LNCAP (cell line): Measurements from ENCODE around the gene SIRPG.

Experiments
- CTCF ChIP-seq: fragments of 450-650 bp; IDR thresholded peaks from 2 replicates; pipeline ENCODE4 v1.5.1; 2017; ENCODE audit warnings: mild to moderate bottlenecking

The SIRPG gene

GRCh38 chr20:1623501-1624205, 33.9 kb downstream of the SIRPG start:
- no peak for TF ChIP-seq CTCF

GRCh38 chr20:1622450-1622849, 35.1 kb downstream of the SIRPG start:
- no peak for TF ChIP-seq CTCF

GRCh38 chr20:1621316-1621715, 36.3 kb downstream of the SIRPG start:
- no peak for TF ChIP-seq CTCF

GRCh38 chr20:1619861-1620444, 37.6 kb downstream of the SIRPG start, which contains the start of gene SIRPB1:
Gene SIRPB1 (minus strand): TSS chr20:1620009. CDS start chr20:1619944, 65 bp downstream.
- TF ChIP-seq CTCF: no peak

GRCh38 chr20:1618954-1619540, 38.5 kb downstream of the SIRPG start:
- no peak for TF ChIP-seq CTCF

GRCh38 chr20:1618479-1618878, 39.1 kb downstream of the SIRPG start:
- TF ChIP-seq CTCF: no peak

GRCh38 chr20:1616858-1617434, 40.6 kb downstream of the SIRPG start:
- no peak for TF ChIP-seq CTCF
